ENCODE results near the gene GTF2A1L. TPM values are rescaled to one million over a fixed set of nuclear protein-coding genes. Genes with fewer than 3 reads are reported as not detected.
"Not testable (repeated sequence)": the region's sequence is repeated elsewhere in the genome, so short reads cannot be mapped to it uniquely, and the experiment has no call there.

Gene GTF2A1L
- total and polyA plus RNA-seq, 10 of the 15 experiments (the other 5 are each of a cell fraction or from before 2014, with no cell fraction given): not detected

GRCh38 chr2:48607307-48608014, 10.2 kb upstream of the GTF2A1L start (continued):
- TF ChIP-seq ZNF274 (IDR thresholded peaks at IDR 0.05; ENCODE audit: insufficient read depth, insufficient read length) (no peak), BRCA1 (IDR thresholded peaks at IDR 0.05; ENCODE audit: low read depth, low read length) (no peak), RAD21 (IDR thresholded peaks at IDR 0.05; ENCODE audit: insufficient read depth, low read depth, low read length) (no peak)
- TF ChIP-seq, protein P1, sequence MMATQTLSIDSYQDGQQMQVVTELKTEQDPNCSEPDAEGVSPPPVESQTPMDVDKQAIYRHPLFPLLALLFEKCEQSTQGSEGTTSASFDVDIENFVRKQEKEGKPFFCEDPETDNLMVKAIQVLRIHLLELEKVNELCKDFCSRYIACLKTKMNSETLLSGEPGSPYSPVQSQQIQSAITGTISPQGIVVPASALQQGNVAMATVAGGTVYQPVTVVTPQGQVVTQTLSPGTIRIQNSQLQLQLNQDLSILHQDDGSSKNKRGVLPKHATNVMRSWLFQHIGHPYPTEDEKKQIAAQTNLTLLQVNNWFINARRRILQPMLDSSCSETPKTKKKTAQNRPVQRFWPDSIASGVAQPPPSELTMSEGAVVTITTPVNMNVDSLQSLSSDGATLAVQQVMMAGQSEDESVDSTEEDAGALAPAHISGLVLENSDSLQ (IDR thresholded peaks at IDR 0.05): no peak

DNA sequence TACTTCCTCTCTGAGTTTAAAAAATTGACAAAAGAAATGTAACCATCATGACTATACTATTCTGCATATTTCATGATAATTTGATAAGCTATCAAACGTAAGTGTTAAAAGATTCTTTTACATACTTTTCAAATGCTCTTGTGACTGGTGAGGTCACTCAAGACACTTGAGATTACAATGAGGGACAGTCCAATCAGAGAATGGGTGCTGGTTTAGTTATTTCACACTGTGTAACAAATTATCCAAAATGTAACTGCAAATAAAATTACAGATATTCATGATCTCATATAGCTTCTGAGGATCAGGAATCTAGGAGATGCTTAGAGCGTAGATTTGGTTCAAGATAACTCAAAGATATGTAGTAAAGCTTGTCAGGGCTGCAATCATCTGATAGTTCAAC, 4.4 kb upstream of the GTF2A1L start:
- Histone ChIP-seq H3K9me3 (replicated peaks; ENCODE audit: control insufficient read depth, insufficient read depth, low read length) (no peaks in the 10 kb centered on the region), H3K9ac (ENCODE audit: control insufficient read depth, insufficient read depth, low read length) (no peak overlapping the region), H3K4me3 (no peak overlapping the region), H2AFZ (ENCODE audit: control insufficient read depth, low read depth, low read length) (no peak overlapping the region), H3K4me1 (ENCODE audit: control insufficient read depth, insufficient read depth, low read length) (no peaks in the 10 kb centered on the region), H3K4me2 (ENCODE audit: control insufficient read depth, insufficient read depth) (no peak overlapping the region), H3K27me3 (replicated peaks in 1 of 2; ENCODE audit: control insufficient read depth in 2 of 2, insufficient read depth in 2 of 2, low read length in 1 of 2) (no peaks in the 10 kb centered on the region; a peak in 2 of 4 replicates), H3K27ac (ENCODE audit: control insufficient read depth, insufficient read depth) (no peak overlapping the region), H4K20me1 (ENCODE audit: control insufficient read depth, insufficient read depth) (no peaks in the 10 kb centered on the region), H3K79me2 (ENCODE audit: control insufficient read depth, insufficient read depth, low read length) (no peaks in the 10 kb centered on the region), H3K36me3 (ENCODE audit: control insufficient read depth in 2 of 2, insufficient read depth in 2 of 2, low read length in 1 of 2) (no peaks in the 10 kb centered on the region)
- no peak for ATAC-seq
- POLR2A ChIA-PET: no interaction called here
- RAD21 ChIA-PET (ENCODE audit: unreplicated experiment): no interaction called here
- no peak for DNase-seq (ENCODE audit: low read depth, low spot score)
- in situ Hi-C loops (cut with MboI) (no loop called here), intact Hi-C loops (cut with micrococcal nuclease; ENCODE audit: unreplicated experiment) (no loop called here)
- TF ChIP-seq ZSCAN29 (IDR thresholded peaks at IDR 0.05) (no peak), ZNF622 (IDR thresholded peaks at IDR 0.05) (no peak)
- CTCF ChIA-PET: interaction anchor here (1.4 kb wide), 1 partner anchor 10 kb away, joined by 3 read pairs; no protein-coding TSS in a partner anchor
- 22% methylated on average over 2 of the region's 2 CpGs for WGBS (ENCODE audit: insufficient coverage, insufficient replicate concordance, low lambda C conversion rate, missing lambda C conversion rate)
- no TSS peak for BruUV-seq (replicated peaks)
- no peak for FAIRE-seq
- SMC1A ChIA-PET (ENCODE audit: uncharacterized antibody, unreplicated experiment): interaction anchor here (0.7 kb wide), 1 partner anchor 114 kb away, joined by 3 read pairs; no protein-coding TSS in a partner anchor

DNA sequence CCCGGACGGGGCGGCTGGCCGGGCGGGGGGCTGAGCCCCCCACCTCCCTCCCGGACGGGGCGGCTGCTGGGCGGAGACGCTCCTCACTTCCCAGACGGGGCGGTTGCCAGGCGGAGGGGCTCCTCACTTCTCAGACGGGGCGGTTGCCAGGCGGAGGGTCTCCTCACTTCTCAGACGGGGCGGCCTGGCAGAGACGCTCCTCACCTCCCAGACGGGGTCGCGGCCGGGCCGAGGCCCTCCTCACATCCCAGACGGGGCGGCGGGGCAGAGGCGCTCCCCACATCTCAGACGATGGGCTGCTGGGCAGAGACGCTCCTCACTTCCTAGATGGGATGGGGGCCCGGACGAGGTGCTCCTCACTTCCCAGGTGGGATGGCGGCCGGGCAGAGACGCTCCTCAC, 3.1 kb upstream of the GTF2A1L start:
- CTCF ChIA-PET; H2AFZ ChIP-seq (ENCODE audit: control insufficient read depth, low read depth, low read length); ATAC-seq; H3K4me1 ChIP-seq (ENCODE audit: control insufficient read depth, insufficient read depth, low read length); RAD21 ChIA-PET (ENCODE audit: unreplicated experiment); SMC1A ChIA-PET (ENCODE audit: uncharacterized antibody, unreplicated experiment); H3K36me3 ChIP-seq (ENCODE audit: control insufficient read depth in 2 of 2, insufficient read depth in 2 of 2, low read length in 1 of 2); H4K20me1 ChIP-seq (ENCODE audit: control insufficient read depth, insufficient read depth); H3K79me2 ChIP-seq (ENCODE audit: control insufficient read depth, insufficient read depth, low read length); H3K4me3 ChIP-seq; H3K9ac ChIP-seq (ENCODE audit: control insufficient read depth, insufficient read depth, low read length); DNase-seq (ENCODE audit: low read depth, low spot score); H3K27ac ChIP-seq (ENCODE audit: control insufficient read depth, insufficient read depth); H3K4me2 ChIP-seq (ENCODE audit: control insufficient read depth, insufficient read depth); FAIRE-seq; POLR2A ChIA-PET; BruUV-seq (replicated peaks); H3K9me3 ChIP-seq (replicated peaks; ENCODE audit: control insufficient read depth, insufficient read depth, low read length); in situ Hi-C loops (cut with MboI); intact Hi-C loops (cut with micrococcal nuclease; ENCODE audit: unreplicated experiment); H3K27me3 ChIP-seq (replicated peaks in 1 of 2; ENCODE audit: control insufficient read depth in 2 of 2, insufficient read depth in 2 of 2, low read length in 1 of 2): not testable (repeated sequence)
- WGBS (ENCODE audit: insufficient coverage, insufficient replicate concordance, low lambda C conversion rate, missing lambda C conversion rate): 87% methylated on average over 14 of the region's 35 CpGs
